ENCODE measurements around the gene SLC12A3. TPM values are rescaled to one million over a fixed set of nuclear protein-coding genes. Genes with fewer than 3 reads are reported as not detected.

SLC12A3 gene
- total RNA-seq, 4 donors from 2014 or later = 0.14 TPM; not detected in 3

DNA sequence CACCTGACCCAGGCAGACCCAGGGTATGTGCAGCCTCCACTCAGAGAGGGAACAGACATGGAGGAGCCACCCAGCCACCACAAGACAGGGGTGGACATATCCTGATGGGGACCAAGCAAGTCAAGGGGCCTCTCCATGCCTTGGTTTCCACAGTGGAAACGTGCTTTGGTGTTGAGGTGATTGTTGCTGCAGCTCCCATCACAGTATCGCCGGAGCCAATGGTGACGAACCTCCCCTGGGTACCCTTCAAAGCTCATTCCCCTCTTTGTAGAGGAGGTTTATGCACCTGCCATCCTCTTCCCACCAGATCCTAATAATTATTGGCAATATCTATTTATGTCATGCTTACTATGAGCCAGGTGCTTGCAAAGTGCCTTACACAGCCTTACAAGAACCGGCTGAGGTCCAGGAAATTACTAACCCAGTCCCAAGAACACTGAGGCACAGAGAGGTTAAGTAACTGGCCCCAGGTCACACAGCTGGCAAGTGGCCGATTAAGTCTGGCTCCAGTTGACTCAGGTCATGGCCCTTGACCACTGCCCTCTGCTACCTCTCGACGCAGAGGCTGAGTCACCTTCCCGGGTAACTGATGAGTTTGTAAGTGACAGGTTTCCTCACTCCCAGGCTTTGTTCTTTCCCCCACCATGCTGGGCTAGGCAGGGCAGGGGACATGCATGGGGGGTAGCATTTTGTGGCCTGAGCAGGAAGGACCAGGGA lies 20.6 kb downstream of the SLC12A3 start:
- TF ChIP-seq, protein P1, sequence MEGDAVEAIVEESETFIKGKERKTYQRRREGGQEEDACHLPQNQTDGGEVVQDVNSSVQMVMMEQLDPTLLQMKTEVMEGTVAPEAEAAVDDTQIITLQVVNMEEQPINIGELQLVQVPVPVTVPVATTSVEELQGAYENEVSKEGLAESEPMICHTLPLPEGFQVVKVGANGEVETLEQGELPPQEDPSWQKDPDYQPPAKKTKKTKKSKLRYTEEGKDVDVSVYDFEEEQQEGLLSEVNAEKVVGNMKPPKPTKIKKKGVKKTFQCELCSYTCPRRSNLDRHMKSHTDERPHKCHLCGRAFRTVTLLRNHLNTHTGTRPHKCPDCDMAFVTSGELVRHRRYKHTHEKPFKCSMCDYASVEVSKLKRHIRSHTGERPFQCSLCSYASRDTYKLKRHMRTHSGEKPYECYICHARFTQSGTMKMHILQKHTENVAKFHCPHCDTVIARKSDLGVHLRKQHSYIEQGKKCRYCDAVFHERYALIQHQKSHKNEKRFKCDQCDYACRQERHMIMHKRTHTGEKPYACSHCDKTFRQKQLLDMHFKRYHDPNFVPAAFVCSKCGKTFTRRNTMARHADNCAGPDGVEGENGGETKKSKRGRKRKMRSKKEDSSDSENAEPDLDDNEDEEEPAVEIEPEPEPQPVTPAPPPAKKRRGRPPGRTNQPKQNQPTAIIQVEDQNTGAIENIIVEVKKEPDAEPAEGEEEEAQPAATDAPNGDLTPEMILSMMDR (IDR thresholded peaks at IDR 0.05) = no peak
- no peak for TF ChIP-seq POLR2A (IDR thresholded peaks at IDR 0.05)
- H3K36me3 ChIP-seq = no peaks in the 10 kb centered on the region
- intact Hi-C loops (cut with DNase I; ENCODE audit: low total_unique reads) = no loop called here
- no peaks in the 10 kb centered on the region for H3K9me3 ChIP-seq
- H3K4me1 ChIP-seq = no peaks in the 10 kb centered on the region
- no peak overlapping the region for H3K4me3 ChIP-seq
- no peak for DNase-seq
- H3K27ac ChIP-seq = no peak overlapping the region
- no peaks in the 10 kb centered on the region for H3K27me3 ChIP-seq

DNA sequence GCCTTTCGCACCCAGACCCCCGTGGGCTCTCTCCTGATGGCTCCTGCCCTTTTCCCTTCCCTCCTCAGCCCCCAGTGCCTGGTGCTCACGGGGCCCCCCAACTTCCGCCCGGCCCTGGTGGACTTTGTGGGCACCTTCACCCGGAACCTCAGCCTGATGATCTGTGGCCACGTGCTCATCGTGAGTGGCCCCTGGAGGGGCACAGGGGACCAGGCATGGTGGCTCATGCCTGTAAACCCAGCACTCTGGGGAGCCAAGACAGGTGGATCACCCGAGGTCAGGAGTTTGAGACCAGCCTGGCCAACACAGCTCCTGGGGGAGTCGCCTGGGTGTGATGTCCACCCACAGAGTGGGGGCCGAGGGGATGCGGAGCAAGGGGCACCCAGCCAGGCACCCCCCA lies 21.3 kb downstream of the SLC12A3 start:
- no peaks in the 10 kb centered on the region for H3K27me3 ChIP-seq
- H3K36me3 ChIP-seq = no peaks in the 10 kb centered on the region
- no peaks in the 10 kb centered on the region for H3K9me3 ChIP-seq
- intact Hi-C loops (cut with DNase I; ENCODE audit: low total_unique reads) = no loop called here
- H3K4me1 ChIP-seq = no peaks in the 10 kb centered on the region
- no peak overlapping the region for H3K4me3 ChIP-seq
- no peak for DNase-seq
- TF ChIP-seq, protein P1 (IDR thresholded peaks at IDR 0.05) = no peak
- no peak for TF ChIP-seq POLR2A (IDR thresholded peaks at IDR 0.05)
- H3K27ac ChIP-seq = no peak overlapping the region

- H3K4me1 ChIP-seq = no peaks in the 10 kb centered on the region
- H3K9me3 ChIP-seq = no peaks in the 10 kb centered on the region
- no peak for TF ChIP-seq POLR2A (IDR thresholded peaks at IDR 0.05)
- TF ChIP-seq, protein P1 (IDR thresholded peaks at IDR 0.05) = no peak
- H3K36me3 ChIP-seq = no peaks in the 10 kb centered on the region
- H3K27me3 ChIP-seq = no peaks in the 10 kb centered on the region
- DNase-seq = no peak
- intact Hi-C loops (cut with DNase I; ENCODE audit: low total_unique reads) = no loop called here
- no peak overlapping the region for H3K27ac ChIP-seq
- no peak overlapping the region for H3K4me3 ChIP-seq
Measured at GRCh38 chr16:56886826-56887225, 21.8 kb downstream of the SLC12A3 start.

GRCh38 chr16:56888806-56889205 lies 23.8 kb downstream of the SLC12A3 start:
- H3K4me3 ChIP-seq = no peak overlapping the region
- H3K27ac ChIP-seq = no peak overlapping the region
- H3K27me3 ChIP-seq = no peaks in the 10 kb centered on the region
- TF ChIP-seq POLR2A (IDR thresholded peaks at IDR 0.05) = no peak
- TF ChIP-seq, protein P1 (IDR thresholded peaks at IDR 0.05) = no peak
- H3K36me3 ChIP-seq = no peaks in the 10 kb centered on the region
- no peaks in the 10 kb centered on the region for H3K9me3 ChIP-seq
- no peaks in the 10 kb centered on the region for H3K4me1 ChIP-seq
- no peak for DNase-seq
- intact Hi-C loops (cut with DNase I; ENCODE audit: low total_unique reads) = no loop called here

GRCh38 chr16:56889206-56889605 lies 24.2 kb downstream of the SLC12A3 start:
- no peak for TF ChIP-seq POLR2A (IDR thresholded peaks at IDR 0.05)
- TF ChIP-seq, protein P1 (IDR thresholded peaks at IDR 0.05) = no peak
- intact Hi-C loops (cut with DNase I; ENCODE audit: low total_unique reads) = no loop called here

More at GRCh38 chr16:56889206-56889605, 24.2 kb downstream of the SLC12A3 start:
- no peaks in the 10 kb centered on the region for H3K4me1 ChIP-seq
- DNase-seq = no peak
- no peaks in the 10 kb centered on the region for H3K9me3 ChIP-seq
- H3K27me3 ChIP-seq = no peaks in the 10 kb centered on the region
- H3K27ac ChIP-seq = no peak overlapping the region
- H3K36me3 ChIP-seq = no peaks in the 10 kb centered on the region
- no peak overlapping the region for H3K4me3 ChIP-seq
